ENCODE data around the gene MAPK12.

MAPK12 gene

DNA sequence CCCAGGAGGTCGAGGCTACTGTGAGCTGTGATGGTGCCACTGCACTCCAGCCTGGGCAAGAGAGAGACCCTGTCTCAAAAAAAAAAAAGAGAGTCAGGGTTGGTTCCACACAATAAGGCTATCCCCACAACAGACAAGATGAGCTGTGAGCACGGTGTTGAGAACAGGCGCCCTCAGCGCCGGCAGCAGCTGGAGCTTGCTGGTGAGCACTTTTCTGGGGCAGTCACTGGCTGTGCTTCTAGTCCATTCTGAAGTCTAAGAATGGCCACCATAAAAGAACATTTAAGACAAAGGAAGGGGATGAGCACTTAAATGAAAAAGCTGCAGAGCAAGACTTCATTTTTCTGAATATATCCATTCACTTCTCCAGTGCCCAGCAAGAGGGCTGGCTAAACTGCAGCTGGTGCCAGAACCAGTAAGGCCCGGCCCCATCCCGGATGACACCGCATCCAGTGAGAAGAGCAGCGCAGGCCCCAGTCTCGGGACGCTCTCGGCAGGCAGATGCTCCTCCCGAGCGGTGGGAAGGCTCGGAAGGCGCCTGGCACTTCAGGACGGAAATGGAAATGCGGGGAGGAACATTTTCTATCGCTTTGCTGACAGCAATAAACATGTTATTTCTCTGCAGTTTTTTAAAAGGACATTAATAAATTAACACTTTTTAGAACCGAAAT, 28.9 kb downstream of the MAPK12 start:
- no peak for DNase-seq (ENCODE audit: low spot score)

DNA sequence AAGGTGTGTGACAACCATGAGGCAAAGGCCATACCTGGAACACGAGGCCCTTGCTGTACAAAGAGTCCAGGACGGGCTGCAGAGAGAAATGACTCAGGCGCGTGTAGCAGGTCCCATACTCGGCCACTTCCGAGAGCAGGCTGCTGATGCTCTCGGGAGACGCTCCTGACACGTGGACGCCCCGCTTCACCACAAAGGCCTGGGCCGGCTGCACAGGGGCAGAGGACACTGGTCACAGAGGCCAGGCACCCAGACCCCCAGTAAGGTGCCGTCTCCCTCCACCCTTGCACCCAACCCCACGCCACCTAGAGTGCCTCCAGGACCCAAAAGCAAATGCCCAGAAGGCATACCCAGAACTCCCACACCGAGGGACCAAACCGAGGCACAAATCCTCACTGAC, 32.1 kb downstream of the MAPK12 start:
- no peak for DNase-seq (ENCODE audit: low spot score)

DNA sequence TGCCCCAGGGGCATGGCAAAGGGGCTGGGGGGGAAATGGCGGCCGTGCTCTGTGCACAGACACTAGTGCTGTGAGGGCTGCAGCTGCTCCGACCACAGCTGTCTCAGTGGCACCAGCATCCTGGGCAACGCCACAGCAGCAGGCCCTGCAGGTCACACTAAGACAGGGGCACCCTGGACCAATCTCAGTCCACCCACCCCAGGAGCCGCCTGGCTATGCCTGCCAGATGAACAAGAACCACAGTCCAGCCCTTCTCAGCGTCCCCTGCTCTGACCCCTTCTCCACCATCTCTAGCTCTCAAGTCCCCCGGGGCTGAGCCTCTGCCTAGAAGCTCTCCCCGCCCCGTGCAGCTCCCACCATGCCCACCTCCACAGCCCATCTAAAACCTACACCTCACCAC, 33.1 kb downstream of the MAPK12 start:
- no peak for DNase-seq (ENCODE audit: low spot score)

DNA sequence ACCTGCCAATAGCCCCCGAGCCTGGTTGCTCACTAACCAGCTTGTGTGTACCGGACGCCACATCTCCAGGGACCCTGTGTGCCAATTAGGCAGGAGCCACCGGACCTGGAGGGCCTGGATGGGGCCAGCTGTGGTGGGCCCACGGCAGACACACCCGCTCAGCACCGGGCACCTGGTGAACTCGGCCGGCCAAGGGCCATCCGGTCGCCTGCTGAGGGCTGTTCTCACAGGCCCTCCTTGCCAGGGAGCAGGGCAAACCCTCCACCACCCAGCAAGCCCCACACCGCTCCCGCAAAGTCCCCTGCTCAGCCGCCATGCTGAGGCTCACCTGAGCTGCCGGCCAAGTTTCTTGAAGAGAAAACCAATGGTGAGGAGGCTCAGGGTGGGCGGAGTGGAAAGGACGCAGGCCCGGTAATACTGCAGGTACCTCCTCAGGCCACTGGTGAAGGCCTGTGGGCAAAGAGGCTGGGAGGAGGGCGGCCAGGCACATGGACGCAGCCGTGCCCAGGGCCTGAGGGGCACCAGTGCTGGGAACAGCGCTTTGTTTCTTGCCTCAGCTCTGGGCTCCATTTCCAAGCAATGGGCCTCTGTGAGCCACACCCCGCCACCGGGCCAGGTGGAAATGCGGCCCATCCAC, 33.8 kb downstream of the MAPK12 start:
- DNase-seq (ENCODE audit: low spot score), result no peak

DNA sequence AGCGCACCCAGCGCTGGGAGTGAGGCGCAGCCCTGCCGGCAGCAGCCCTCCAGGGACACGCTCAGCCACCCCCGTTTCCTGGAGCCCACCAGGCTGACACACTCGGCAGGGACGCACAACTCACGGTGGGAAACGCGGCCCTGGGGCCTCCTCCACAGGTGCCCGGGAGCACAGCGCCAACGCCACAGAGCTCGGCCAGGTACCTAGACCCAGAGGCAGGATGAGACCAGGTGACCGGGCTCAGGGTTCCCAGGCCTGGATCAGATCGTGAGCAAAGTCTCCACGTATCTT, 34.7 kb downstream of the MAPK12 start:
- no peak for DNase-seq (ENCODE audit: low spot score)

DNA sequence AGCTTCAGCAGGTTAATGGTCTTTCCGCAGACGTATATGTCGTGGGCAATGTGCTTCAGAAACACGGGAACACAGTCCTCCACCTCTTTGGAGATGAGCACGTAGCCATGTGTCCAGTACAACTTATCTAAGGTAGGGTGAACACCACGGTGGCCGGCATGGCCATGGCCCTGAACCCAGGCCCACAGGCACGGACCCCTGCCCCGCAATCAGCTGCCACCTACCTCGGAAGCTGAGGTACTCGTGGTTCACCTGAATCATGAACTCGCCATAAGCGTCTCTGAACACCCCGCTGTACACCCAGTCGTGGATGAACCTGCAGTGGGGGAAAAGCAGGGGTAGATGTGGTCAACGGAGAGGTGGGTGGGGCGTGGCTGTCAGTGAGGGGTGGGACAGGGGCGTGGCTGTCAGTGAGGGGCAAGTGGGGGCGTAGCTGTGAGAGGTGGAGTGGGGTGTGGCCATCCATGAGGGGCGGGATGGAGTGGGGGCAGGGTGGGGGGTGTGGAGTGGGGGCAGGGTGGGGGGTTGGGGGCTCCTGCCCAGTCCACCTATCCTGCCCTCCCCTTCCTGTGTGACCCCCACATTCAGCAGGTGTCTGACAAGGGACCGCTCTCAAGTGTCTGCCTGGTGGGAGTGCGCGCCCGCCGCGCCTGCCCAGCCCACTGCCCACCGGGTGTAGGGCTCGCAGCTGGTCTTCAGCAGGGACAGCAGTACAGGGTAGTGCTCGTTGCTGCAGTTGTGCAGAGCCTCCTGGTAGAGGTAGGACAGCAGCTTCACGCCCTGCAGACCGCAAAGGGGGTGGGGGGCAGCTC, 35.2 kb downstream of the MAPK12 start:
- no peak for DNase-seq (ENCODE audit: low spot score)

DNA sequence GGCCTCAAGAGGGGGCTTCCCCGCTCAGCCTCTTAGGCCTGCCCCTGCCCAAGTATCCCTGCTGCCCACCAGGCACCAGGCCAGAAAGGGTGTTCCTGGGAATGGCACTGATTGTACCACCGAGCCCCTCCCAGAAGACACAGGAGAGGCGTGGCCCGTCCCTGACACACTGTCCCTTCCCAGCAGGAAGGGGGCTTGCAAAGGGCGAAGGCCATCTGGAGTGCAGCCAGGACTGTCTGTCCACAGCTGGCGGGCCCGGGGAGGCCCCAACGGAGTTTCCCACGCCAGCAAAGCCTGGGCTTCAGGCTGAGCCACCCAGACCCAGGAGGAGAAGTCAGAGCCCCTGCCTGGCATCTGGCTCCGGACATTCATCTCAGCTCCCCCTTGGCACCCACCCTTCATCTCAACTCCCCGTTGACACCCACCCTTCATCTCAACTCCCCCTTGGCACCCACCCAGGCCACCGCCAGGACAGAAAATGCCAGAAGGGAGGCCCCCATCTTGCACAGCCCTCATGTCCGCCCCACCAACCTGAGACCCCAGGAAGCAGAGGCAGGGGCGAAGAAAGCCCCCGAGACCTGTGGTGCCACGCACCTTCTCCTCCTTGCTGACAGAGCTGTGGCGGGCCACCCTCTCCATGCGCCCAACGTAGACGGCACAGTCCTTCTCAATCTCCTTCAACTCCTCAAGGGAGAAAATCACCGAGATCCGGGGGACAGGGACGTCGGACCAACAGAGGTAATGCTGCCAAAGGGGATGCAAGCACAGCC, 36.1 kb downstream of the MAPK12 start:
- no peak for DNase-seq (ENCODE audit: low spot score)

DNA sequence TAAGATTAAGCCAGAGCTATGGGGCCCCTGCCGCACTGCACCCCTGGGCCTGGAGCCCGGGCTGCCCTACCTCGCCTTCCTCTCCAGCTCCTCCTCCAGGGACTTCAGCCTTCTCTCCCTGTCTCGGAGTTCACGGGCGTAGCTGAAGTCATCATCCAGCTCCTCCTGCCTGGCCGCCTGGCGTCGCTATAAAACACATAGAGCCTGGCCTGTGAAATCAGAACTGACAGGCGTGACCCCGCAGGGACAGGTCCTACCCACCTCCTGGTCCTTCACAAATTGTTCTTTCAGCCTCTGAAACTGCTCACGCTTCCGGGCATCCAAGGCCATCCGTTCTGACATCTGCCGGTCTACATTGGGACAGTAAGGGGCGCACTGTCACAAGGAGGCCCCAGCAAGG, 37.4 kb downstream of the MAPK12 start:
- no peak for DNase-seq (ENCODE audit: low spot score)

DNA sequence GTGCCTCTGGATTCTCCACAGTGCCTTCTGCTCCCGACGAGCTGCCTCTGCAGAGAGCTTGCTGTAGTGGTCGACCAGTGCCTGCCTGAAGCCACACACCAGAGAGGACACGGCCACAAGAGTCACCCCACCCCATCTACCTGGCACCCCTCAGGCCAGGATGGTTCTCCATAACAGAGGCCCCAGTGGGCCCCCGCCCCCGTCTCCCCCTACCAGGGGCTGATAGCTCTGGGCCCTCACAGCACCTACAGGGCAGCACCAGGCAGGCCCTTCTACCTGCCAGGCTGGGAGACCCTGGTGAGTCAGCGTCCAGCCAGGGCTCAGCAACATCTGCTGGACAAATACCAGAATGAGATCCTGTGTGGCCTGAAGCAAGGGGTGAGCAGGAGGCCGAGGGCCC, 39.0 kb downstream of the MAPK12 start:
- DNase-seq (ENCODE audit: low spot score), result no peak

DNA sequence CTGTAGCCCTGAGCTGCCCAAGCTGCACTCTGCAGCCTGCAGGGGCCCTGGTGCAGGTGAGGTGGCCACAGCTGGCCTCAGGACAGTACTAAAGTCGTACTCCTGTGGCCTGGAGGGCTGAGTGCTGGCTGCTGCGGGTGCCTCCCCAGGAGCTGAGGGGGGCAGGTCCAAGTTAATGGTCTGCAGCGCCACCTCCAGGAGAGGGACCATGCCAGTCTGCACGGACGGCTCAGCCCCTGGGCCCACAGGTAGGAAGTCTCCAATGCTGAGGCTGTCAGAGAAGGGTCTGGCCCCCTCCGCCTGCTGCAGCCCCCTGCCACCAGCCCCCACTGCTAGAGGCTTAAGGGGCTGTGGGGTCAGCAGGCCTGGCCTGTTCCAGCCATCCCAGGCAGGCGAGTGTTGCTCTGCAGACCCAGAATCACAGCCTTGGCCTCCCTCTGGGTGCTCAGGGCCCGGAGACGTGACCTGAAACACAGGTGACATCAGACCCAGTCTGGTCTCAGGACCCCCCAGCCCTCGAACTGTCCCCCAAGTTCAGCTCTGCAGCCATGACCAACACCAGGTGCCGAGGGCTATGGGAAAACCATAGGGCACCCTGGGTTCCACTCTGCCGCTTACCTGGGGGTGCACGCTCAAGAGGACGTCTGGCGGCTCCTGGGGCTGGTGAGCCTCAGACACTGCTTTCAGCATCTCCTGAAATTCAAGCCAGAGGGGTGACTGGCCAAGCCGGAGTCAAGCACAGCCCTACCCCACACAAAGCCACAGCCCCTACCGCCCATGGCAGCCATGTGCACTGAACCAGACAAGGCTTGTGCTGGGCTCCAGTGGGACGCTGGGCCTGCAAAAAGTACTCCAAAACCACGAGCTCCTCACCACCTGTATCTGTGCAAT, 39.8 kb downstream of the MAPK12 start:
- no peak for DNase-seq (ENCODE audit: low spot score)

DNA sequence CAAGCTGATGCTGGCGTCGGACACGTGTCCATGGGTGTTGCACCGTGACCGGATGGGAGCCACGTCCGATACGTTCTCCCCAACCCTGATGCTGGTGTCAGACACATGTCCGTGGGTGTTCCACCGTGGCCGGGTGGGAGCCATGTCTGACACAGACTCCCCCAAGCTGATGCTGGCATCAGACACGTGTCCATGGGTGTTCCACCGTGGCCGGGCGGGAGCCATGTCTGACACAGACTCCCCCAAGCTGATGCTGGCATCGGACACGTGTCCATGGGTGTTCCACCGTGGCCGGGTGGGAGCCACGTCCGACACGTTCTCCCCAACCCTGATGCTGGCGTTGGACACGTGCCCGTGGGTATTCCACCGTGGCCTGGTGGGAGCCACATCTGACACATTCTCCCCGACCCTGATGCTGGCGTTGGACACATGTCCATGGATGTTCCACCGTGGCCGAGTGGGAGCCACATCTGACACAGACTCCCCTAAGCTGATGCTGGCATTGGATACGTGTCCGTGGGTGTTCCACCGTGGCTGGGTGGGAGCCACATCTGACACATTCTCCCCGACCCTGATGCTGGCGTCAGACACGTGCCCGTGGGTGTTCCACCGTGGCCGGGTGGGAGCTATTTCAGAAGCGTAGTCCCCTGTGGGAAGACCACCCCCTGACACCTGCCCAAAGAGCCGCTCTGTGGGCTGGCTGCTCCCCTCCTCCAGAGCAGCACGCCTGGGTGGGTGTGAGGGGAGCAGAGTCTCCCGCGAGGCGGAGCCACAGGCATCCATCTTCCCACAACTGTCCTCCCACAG, 40.7 kb downstream of the MAPK12 start:
- DNase-seq (ENCODE audit: low spot score), result no peak

DNA sequence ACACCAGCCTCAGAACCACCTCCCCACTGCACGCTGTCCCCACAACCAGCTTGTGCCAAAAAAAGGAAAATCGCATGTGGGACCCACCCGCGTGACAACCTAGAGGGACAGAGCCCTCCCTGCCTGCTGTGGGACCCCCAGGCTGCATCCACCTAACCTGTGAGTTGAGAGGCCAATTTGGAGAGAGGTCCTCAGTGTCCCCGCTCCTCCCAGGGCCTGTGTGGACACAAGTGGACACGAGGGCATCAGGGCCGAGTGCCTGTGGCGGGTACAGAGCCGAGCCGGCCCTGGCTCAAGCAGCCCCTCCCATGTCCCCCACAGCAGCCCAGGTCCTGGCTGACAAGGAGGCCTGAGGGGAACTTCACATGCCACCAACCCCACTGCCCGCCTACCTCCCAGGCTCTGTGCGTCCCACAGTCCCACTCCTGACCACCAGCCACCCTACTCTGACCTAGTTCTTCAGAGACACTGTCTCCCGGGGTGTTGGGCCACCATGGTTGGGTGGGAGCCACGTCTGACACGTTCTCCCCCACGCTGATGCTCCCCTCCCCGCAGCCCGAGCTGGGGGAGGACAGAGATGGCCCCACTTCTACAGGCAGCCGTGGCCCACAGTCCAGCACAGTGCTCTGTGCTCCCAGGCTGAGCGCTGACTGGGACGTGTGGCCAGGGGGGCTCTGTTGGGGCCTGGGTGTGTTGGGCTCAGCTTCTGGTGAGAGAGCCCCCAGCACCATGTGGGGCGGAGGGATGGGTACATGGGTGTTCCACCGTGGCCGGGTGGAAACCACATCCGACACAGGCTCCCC, 41.5 kb downstream of the MAPK12 start:
- DNase-seq (ENCODE audit: low spot score), result no peak

DNA sequence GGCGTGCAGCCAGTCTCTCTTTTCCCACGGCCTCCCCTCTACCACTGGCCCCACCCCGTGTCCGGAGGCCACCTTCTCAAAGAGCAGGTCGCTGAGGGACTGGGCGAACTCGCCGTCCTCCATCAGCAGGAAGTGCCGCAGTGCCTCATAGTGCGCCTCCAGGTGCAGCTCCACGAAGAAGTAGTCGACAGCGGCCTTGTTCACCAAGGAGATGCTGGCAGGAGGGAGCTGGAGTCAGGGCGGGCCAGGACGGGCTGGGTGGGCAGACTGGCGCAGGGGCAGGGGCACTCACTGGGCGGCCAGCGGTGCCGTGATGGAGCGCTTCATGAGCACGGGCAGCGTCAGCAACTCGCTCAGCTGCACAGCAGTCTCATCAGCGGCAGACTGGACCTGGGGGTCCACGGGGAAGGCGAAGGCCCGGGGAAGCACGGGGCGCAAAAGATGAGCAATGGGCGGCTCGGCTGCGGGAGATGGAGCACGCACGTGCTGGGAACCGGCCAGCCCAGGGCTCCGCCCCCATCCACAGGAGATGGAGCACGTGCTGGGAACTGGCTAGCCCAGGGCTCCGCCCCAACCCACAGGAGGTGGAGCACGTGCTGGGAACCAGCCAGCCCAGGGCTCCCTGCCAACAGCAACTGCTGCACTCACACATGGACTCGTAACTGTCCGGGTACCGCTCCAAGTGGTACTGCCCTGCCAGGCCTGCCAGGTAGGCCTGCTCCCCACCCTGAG, 42.3 kb downstream of the MAPK12 start:
- no peak for DNase-seq (ENCODE audit: low spot score)

DNA sequence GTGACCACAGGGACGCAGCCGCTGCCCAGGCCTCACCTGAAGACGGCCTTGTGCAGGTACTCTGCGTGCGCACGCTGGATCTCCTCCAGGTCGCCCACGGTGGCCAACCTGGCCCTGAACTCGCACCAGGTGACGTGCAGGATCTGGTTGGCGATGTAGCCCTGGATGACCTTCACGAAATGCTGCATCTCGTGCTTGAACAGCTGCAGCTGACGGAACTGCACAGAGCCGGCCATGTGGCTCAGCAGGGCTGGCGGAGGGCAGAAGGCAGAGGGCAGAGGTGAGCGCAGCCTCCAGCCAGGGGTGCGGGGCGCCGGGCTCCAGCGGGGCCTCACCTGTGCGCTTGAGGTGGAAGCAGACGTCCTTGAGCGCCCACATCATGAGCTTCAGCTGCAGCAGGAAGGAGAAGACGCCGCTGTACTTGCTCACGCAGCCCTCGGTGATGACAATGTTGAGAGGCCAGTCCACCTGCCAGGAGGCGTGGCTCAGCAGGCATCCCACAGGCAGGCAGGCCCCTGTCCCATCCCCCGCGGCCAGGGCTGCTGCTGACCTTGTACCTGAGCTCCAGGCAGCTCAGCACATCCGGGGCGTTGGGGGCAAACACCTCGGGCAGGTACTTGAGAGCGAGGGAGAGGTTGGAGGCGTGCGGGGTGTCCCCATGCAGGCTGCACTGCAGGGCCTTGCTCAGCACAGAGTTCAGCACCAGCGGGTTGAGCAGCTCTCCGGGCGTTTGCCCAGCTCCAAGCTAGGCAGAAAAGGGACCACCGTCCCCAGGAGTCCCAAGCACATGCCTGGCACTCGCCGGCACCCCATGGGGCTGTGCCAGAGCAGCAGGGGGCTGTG, 43.1 kb downstream of the MAPK12 start:
- no peak for DNase-seq (ENCODE audit: low spot score)

DNA sequence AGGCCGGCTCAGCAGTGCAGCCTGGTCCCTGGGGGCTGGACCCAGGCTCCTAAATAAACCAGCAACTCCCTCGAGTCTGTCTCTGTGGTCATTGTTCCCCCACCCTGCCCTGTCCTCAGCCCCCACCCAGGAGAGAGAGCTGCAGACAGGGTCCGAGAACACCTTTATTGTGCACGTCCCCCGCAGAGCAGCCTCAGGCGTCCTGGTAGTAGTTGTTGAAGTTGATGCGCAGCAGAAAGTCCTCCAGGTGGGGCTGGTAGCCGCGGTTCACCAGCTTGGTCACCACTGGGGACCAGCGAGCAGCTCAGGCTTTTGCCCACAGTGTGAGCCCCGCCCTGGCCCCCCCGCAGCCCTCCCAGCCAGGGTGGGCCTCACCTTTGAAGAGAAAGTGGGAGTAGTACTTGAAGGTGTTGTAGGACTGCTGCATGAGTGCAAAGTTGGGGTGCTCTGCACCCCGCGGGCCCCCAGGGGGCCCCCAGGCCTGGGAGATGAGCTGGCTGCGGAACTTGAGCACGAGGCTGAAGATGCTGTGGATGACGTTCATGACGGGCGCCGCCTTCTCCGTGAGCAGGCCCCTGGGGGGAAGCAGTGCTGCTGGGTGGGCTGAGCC, 43.8 kb downstream of the MAPK12 start:
- DNase-seq (ENCODE audit: low spot score), result no peak

DNA sequence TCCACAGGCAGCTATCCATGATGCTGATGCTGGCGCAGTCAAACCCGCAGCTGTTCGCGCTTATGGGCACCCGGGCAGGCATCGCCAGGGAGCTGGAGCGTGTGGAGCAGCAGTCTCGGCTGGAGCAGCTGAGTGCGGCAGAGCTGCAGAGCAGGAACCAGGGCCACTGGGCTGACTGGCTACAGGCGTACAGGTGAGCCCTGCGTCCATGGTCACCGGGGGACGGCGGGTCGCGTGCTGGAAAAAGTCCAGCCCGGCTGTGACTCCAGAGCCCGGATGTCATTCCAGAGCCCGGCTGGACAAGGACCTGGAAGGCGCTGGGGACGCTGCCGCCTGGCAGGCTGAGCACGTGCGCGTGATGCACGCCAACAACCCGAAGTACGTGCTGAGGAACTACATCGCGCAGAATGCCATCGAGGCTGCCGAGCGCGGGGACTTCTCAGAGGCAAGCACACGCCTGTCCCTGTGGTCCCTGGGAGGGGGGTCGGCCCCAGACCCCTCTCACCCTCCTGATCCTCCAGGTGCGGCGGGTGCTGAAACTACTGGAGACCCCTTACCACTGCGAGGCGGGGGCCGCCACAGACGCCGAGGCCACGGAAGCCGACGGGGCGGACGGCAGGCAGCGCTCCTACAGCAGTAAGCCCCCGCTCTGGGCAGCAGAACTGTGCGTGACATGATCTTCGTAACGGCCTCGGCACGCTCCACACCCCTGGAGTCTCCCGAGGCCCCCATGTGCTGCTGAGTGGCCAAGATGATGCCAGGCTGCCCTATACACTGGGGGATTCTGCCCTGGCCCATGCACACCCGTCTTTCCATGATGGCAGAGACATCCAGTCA, 44.6 kb downstream of the MAPK12 start:
- no peak for DNase-seq (ENCODE audit: low spot score)

All from CD4-positive, alpha-beta T cell treated with Interleukin-6 at 100 ng/mL for 8 hours (primary cell).